NCI-H2081 (cell line): ENCODE data around the gene MAEA.

Experiments
- DNase-seq, 2 experiments: peaks; one replicate each; lab custom pipeline; 2025; lab: John Stamatoyannopoulos, UW

Gene MAEA

DNA sequence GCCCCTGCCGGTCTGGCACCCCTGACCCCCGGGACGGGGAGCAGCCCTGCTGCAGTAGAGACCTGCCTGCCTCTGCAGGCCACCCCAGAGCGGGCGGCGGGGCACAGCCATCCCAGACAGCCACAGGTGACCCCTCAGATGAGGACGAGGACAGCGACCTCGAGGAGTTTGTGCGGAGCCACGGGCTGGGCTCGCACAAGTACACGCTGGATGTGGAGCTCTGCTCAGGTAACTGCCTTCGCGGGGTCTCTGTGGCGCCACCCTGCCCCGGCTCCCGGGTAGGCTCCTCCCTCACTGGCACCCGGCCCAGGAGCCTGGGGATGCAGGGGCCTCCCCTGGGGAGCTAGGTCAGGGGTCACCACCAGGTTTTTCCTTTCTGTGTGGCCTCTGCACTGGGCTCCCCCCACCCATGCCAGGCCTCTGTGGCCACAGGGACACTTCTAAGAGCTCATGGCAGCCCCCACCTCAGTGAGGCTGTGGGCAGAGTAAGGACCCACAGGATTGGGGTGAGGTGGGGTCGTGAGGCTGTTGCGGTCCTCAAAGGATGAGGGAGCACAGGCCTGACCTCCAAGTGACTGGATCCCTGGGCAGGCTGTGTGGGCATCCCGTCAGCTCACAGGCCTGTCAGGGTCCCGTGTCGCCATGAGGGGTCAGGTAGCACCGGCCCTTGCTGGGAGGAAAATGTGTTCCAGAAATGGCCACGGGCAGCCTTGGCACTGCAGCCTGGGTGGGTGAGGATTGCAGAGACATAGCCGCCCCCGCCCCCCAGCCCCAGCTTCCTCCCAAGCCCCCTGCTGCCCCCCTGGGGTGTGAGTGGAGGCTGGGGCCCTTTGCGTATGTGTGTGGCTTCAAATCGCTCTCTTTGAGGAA, 63.7 kb downstream of the MAEA start:
- no peak for DNase-seq

DNA sequence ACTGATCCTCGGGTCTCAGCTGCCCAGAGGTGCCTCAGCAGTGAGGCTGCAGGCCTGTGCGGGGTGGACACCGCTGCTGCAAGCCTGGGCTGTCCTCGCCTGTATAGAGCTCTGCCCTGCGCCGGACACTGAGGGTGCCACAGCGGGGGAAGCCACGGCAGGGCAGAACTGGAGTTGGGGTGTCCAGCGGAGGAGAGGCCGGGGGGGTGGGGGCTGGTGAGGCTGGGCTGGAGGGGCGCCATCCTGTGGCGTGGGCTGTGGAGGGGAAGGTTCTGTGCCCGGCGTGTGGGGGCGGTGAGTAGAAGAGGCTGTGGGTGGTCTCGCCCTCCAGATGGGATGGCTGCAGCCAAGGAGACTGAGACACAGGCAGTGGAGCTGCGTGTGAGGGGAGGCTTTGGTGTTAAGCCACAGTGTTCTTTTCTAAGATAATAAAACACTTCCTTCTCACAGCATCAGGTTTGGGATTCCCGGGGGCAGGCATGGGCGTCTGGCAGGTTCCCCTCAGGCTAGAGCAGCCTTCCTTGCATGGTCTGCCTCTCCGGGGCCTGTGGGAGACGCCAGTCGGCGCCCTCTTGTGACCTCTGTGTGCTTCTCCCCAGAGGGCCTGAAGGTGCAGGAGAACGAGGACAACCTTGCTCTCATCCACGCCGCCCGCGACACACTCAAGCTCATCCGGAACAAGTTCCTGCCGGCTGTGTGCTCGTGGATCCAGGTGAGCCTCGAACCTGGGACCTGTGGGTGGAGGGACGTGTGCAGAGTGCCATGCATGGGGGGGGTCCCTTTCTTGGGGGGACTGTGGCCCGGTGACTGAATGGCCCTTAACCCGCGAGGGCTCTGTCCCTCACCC, 64.7 kb downstream of the MAEA start:
- DNase-seq: no peak

GRCh38 chr4:1354983-1355275, 65.2 kb downstream of the MAEA start:
- no peak for DNase-seq

- no peak for DNase-seq
Observed at GRCh38 chr4:1355378-1355777, 65.7 kb downstream of the MAEA start.

- peak; percentile 23 to 47 for DNase-seq
Observed at GRCh38 chr4:1356181-1356998, 66.7 kb downstream of the MAEA start.

DNA sequence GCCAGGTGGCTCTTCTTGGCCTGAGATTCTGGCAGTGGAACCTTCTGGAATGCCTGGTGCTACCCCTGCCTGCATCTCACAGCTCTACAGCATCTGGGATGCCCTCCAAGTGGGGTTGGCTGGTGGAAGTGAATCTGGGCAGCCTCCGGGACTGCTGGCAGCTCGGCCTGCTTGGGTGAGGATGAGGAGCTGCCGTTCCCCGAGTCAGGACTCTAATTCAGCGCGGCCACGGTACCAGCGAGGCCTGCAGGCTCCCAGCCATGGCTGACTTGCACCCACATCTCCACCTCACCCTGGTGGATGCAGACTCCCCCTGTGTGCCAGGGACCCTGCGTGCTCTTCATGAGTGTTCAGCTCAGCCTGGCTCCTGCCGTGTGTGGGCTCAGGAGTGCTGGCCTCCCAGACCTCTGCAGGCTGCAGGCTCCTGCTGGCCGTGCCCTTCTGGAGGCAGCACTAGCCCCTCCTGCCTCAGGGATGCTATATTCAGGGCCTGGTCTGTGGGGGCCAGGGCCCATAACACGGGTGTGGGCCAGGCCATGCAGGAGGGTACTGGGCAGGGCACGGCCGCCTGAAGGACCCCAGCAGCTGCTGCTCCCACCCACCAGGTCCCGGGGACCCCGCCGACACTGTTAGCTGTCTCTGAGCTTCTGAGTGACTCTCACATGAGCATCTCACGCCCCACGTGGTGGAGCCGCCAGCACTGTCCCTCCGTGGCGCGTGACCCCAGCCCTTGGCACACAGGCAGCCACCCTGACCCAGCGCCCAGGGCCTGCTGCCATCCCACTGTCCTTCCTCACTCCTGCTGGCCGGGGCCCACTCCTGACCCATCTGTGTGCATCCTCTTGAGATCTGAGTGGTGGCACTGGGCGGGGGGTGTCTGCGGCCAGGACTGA, 67.9 kb downstream of the MAEA start:
- DNase-seq: no peak

DNA sequence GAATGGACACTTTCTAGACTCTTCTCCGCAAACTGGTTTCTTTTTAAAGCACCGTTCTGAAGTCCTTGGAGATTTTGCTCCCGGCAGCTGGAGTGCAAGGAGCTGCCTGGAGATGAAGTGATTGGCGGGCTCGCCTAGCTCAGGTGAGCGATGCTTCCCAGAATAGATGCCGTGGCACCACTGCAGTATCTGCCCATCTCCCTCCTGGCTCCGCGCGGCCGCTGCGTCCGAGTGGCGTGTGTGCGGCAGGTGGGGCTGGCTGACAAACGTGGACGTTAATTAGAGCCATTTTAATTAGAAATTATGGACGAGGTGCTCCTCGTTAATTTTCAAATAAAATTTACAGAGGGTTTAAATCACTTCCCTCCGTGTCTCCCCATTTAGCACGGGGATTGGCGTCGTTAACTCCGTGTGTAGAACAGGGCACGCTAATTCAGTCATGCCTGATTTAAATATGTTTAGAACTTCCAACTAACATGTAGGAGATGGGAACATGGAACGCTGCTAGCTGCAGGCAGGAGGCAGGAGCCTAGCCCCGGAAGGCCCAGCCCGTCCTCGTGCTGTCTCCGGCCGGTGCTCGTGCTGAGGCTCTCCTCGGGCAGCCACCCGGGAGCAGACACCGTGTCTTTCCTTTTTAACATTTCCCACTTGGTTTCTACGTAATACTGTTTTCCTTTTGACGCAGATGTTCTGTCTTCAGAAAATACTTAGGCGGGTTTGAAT, 68.9 kb downstream of the MAEA start:
- no peak for DNase-seq

GRCh38 chr4:1359144-1359501, 69.4 kb downstream of the MAEA start:
- DNase-seq: no peak

GRCh38 chr4:1359976-1360375, 70.3 kb downstream of the MAEA start:
- DNase-seq: no peak

GRCh38 chr4:1360423-1361283, 71.0 kb downstream of the MAEA start:
- no peak for DNase-seq

- peak in 1 of 2 experiments; percentile 22 for DNase-seq
Observed at GRCh38 chr4:1361431-1361830, 71.7 kb downstream of the MAEA start.

- DNase-seq: no peak
Observed at GRCh38 chr4:1362046-1362445, 72.4 kb downstream of the MAEA start.

- no peak for DNase-seq
Observed at GRCh38 chr4:1362521-1362920, 72.8 kb downstream of the MAEA start.

GRCh38 chr4:1363513-1363912, 73.8 kb downstream of the MAEA start:
- peak in 1 of 2 experiments; percentile 40 for DNase-seq

- DNase-seq: no peak
Observed at GRCh38 chr4:1364217-1364616, 74.5 kb downstream of the MAEA start.

GRCh38 chr4:1364748-1365147, 75.1 kb downstream of the MAEA start:
- DNase-seq: no peak

GRCh38 chr4:1365271-1366178, 75.8 kb downstream of the MAEA start:
- peak; percentile 67 to 88 for DNase-seq

- no peak for DNase-seq
Observed at GRCh38 chr4:1366371-1367229, 76.9 kb downstream of the MAEA start.
